Astrocyte (in vitro differentiated cells and primary cell): ENCODE data around the gene RARB. TPM values are rescaled to one million over a fixed set of nuclear protein-coding genes. Genes with fewer than 3 reads are reported as not detected.

Experiments
- DNase-seq: peaks from one replicate; pipeline ENCODE4 v3.0.0-alpha.2; 2010; ENCODE audit warnings: low read depth
- FAIRE-seq: peaks from 2 replicates; lab custom pipeline; 2011; peaks lifted over from hg19 to GRCh38; lab: Jason Lieb, UNC
- H2AFZ ChIP-seq: 2 replicates; pipeline ENCODE4 v1.6.0; 2012; ENCODE audit warnings: low read depth, low read length, inconsistent platforms
- H3K27ac ChIP-seq: 2 replicates; pipeline ENCODE4 v1.5.1; 2011; ENCODE audit warnings: low read depth, low read length, inconsistent platforms
- H3K27me3 ChIP-seq: 2 replicates; pipeline ENCODE4 v1.6.0; 2011; ENCODE audit warnings: low read length, inconsistent platforms; ENCODE audit not compliant: insufficient read depth
- H3K36me3 ChIP-seq: 2 replicates; pipeline ENCODE4 v1.5.1; 2011; ENCODE audit warnings: low read length, inconsistent platforms; ENCODE audit not compliant: insufficient read depth
- H3K4me1 ChIP-seq: 2 replicates; pipeline ENCODE4 v1.5.1; 2011; ENCODE audit warnings: low read length, inconsistent platforms; ENCODE audit not compliant: insufficient read depth
- H3K4me2 ChIP-seq: 2 replicates; pipeline ENCODE4 v1.6.0; 2012; ENCODE audit warnings: low read length, inconsistent platforms
- H3K4me3 ChIP-seq: 2 replicates; pipeline ENCODE4 v1.5.1; 2011; ENCODE audit warnings: low read depth, mild to moderate bottlenecking, low read length, inconsistent platforms; ENCODE audit not compliant: insufficient read depth
- H3K79me2 ChIP-seq: 2 replicates; pipeline ENCODE4 v1.6.0; 2012; ENCODE audit warnings: mild to moderate bottlenecking, low read length, inconsistent platforms; ENCODE audit not compliant: insufficient read depth
- H3K9ac ChIP-seq: 2 replicates; pipeline ENCODE4 v1.6.0; 2012; ENCODE audit warnings: mild to moderate bottlenecking, low read length, inconsistent platforms
- H3K9me3 ChIP-seq: 2 replicates; pipeline ENCODE4 v1.5.1; 2012; ENCODE audit warnings: low read depth, mild to moderate bottlenecking, low read length, inconsistent platforms; ENCODE audit not compliant: insufficient read depth
- H4K20me1 ChIP-seq: 2 replicates; pipeline ENCODE4 v1.6.0; 2012; ENCODE audit warnings: low read length, inconsistent platforms; ENCODE audit not compliant: insufficient read depth
- H3K27ac Mint-ChIP-seq: one replicate; pipeline ENCODE4 v1.8.0; 2021; ENCODE audit warnings: mild to moderate bottlenecking, mixed read lengths; ENCODE audit not compliant: unreplicated experiment
- H3K27me3 Mint-ChIP-seq: one replicate; pipeline ENCODE4 v1.8.0; 2021; ENCODE audit warnings: low read depth, mixed read lengths; ENCODE audit not compliant: unreplicated experiment
- H3K36me3 Mint-ChIP-seq: one replicate; pipeline ENCODE4 v1.8.0; 2021; ENCODE audit warnings: low read depth, mixed read lengths; ENCODE audit not compliant: unreplicated experiment
- H3K4me1 Mint-ChIP-seq: one replicate; pipeline ENCODE4 v1.8.0; 2021; ENCODE audit warnings: low read depth, mixed read lengths; ENCODE audit not compliant: unreplicated experiment
- H3K4me3 Mint-ChIP-seq: one replicate; pipeline ENCODE4 v1.8.0; 2021; ENCODE audit warnings: mild to moderate bottlenecking, moderate library complexity, mixed read lengths; ENCODE audit not compliant: unreplicated experiment
- H3K9me3 Mint-ChIP-seq: one replicate; pipeline ENCODE4 v1.8.0; 2021; ENCODE audit warnings: mild to moderate bottlenecking, mixed read lengths; ENCODE audit not compliant: unreplicated experiment
- CTCF ChIP-seq: IDR thresholded peaks from 2 replicates; pipeline ENCODE4 v1.5.1; 2011; ENCODE audit warnings: low read depth, mild to moderate bottlenecking, inconsistent platforms, low read length, moderate library complexity; ENCODE audit not compliant: insufficient read depth
- EZH2 ChIP-seq: IDR thresholded peaks from 2 replicates; pipeline ENCODE4 v1.6.1; 2012; ENCODE audit warnings: mild to moderate bottlenecking, low read length, inconsistent platforms; ENCODE audit not compliant: insufficient read depth
- total RNA-seq: library from RNA; stranded (reverse); gene quantifications from 2 replicates; pipeline ENCODE4 v1.2.1, GENCODE V29; 2021

The RARB gene
- total RNA-seq, 1 donor from 2014 or later: 0.27 TPM

GRCh38 chr3:25438791-25439555 lies 10.9 kb downstream of the RARB start:
- H3K36me3 Mint-ChIP-seq: no peaks in the 10 kb centered on the region
- Histone ChIP-seq H3K4me3 (no peak overlapping the region), H3K27me3 (no peaks in the 10 kb centered on the region), H3K79me2 (peaks cover 93% of the 10 kb centered on the region), H4K20me1 (peaks cover 15% of the 10 kb centered on the region), H3K36me3 (no peaks in the 10 kb centered on the region), H3K27ac (peak overlapping the region; percentile 47), H2AFZ (peak overlapping the region; percentile 4), H3K4me2 (peak overlapping the region; percentile 54), H3K9ac (peak overlapping the region; percentile 40), H3K4me1 (peaks cover 14% of the 10 kb centered on the region), H3K9me3 (no peaks in the 10 kb centered on the region)
- no peak for TF ChIP-seq EZH2
- no peak for TF ChIP-seq CTCF
- FAIRE-seq: no peak
- peaks cover 2% of the 10 kb centered on the region for H3K9me3 Mint-ChIP-seq
- H3K27ac Mint-ChIP-seq: no peak overlapping the region
- H3K4me1 Mint-ChIP-seq: peaks cover 14% of the 10 kb centered on the region
- H3K27me3 Mint-ChIP-seq: no peaks in the 10 kb centered on the region
- no peak overlapping the region for H3K4me3 Mint-ChIP-seq
- no peak for DNase-seq

GRCh38 chr3:25441234-25441856 lies 13.3 kb downstream of the RARB start:
- H3K27ac Mint-ChIP-seq: no peak overlapping the region
- H3K9ac ChIP-seq: no peak overlapping the region
- peaks cover 96% of the 10 kb centered on the region for H3K79me2 ChIP-seq

More at GRCh38 chr3:25441234-25441856, 13.3 kb downstream of the RARB start:
- Histone ChIP-seq H3K4me2 (no peak overlapping the region), H3K27me3 (no peaks in the 10 kb centered on the region), H3K9me3 (no peaks in the 10 kb centered on the region), H3K4me1 (peaks cover 10% of the 10 kb centered on the region), H3K4me3 (no peak overlapping the region), H3K36me3 (no peaks in the 10 kb centered on the region), H2AFZ (no peak overlapping the region), H3K27ac (no peak overlapping the region), H4K20me1 (peaks cover 31% of the 10 kb centered on the region)
- Mint-ChIP-seq H3K4me3 (no peak overlapping the region), H3K4me1 (peaks cover 12% of the 10 kb centered on the region), H3K27me3 (no peaks in the 10 kb centered on the region), H3K9me3 (peaks cover 2% of the 10 kb centered on the region), H3K36me3 (no peaks in the 10 kb centered on the region)
- FAIRE-seq (peak; percentile 9), DNase-seq (no peak)
- peak; percentile 39 for TF ChIP-seq CTCF
- no peak for TF ChIP-seq EZH2
